IPS-18c (cell line): Measurements from ENCODE around the gene VPS26B.

Source experiments
- H3K4me3 ChIP-seq: 2 replicates; pipeline ENCODE4 v1.7.0; 2013; ENCODE audit warnings: low read depth, mild to moderate bottlenecking, low read length, moderate library complexity; ENCODE audit not compliant: insufficient read depth
- H3K9me3 ChIP-seq: one replicate; pipeline ENCODE4 v1.6.1; 2013; ENCODE audit warnings: mild to moderate bottlenecking, low read length, moderate library complexity; ENCODE audit not compliant: control insufficient read depth, insufficient read depth

VPS26B gene

GRCh38 chr11:134288486-134288885 lies 64.0 kb downstream of the VPS26B start:
- Histone ChIP-seq H3K4me3 (no peak overlapping the region), H3K9me3 (no peaks in the 10 kb centered on the region)

- no peak overlapping the region for H3K4me3 ChIP-seq
Measured at GRCh38 chr11:134289167-134289566, 64.7 kb downstream of the VPS26B start.

GRCh38 chr11:134289789-134290188 lies 65.3 kb downstream of the VPS26B start:
- no peak overlapping the region for H3K4me3 ChIP-seq
- no peaks in the 10 kb centered on the region for H3K9me3 ChIP-seq

More at GRCh38 chr11:134289167-134289566, 64.7 kb downstream of the VPS26B start:
- H3K9me3 ChIP-seq: no peaks in the 10 kb centered on the region

- H3K9me3 ChIP-seq: no peaks in the 10 kb centered on the region
Measured at GRCh38 chr11:134290646-134291045, 66.2 kb downstream of the VPS26B start.

GRCh38 chr11:134291196-134291595 lies 66.7 kb downstream of the VPS26B start:
- H3K9me3 ChIP-seq: no peaks in the 10 kb centered on the region
- no peak overlapping the region for H3K4me3 ChIP-seq

More at GRCh38 chr11:134290646-134291045, 66.2 kb downstream of the VPS26B start:
- no peak overlapping the region for H3K4me3 ChIP-seq

GRCh38 chr11:134292661-134293060 lies 68.2 kb downstream of the VPS26B start:
- H3K9me3 ChIP-seq: no peaks in the 10 kb centered on the region
- no peak overlapping the region for H3K4me3 ChIP-seq

- Histone ChIP-seq H3K4me3 (no peak overlapping the region), H3K9me3 (no peaks in the 10 kb centered on the region)
Measured at GRCh38 chr11:134293119-134294113, 68.9 kb downstream of the VPS26B start.

- H3K4me3 ChIP-seq: no peak overlapping the region
- no peaks in the 10 kb centered on the region for H3K9me3 ChIP-seq
Measured at GRCh38 chr11:134294664-134295063, 70.2 kb downstream of the VPS26B start.
